DMS 273 (cell line): Measurements from ENCODE around the gene OTX1.

Experiments used
- DNase-seq: peaks from one replicate; lab custom pipeline; 2025; ENCODE audit not compliant: unreplicated experiment; lab: John Stamatoyannopoulos, UW

OTX1 gene

GRCh38 chr2:63046961-63047320 lies 3.7 kb upstream of the OTX1 start:
- no peak for DNase-seq

- peak; percentile 40 for DNase-seq
Measured at GRCh38 chr2:63047321-63048279, 3.0 kb upstream of the OTX1 start.

- DNase-seq: peak; percentile 45
Measured at GRCh38 chr2:63048367-63049171, 2.1 kb upstream of the OTX1 start.

- peak; percentile 55 for DNase-seq
Measured at GRCh38 chr2:63049211-63049969, 1.2 kb upstream of the OTX1 start.

- DNase-seq: no peak
Measured at GRCh38 chr2:63049970-63050333, 678 bp upstream of the OTX1 start.

- DNase-seq: peak; percentile 38
Measured at GRCh38 chr2:63051042-63051794, 588 bp downstream of the OTX1 start.

- no peak for DNase-seq
Measured at GRCh38 chr2:63051795-63052333, 1.2 kb downstream of the OTX1 start.

GRCh38 chr2:63052411-63053080 lies 1.9 kb downstream of the OTX1 start:
- peak; percentile 13 for DNase-seq

- no peak for DNase-seq
Measured at GRCh38 chr2:63053081-63053888, 2.7 kb downstream of the OTX1 start.

- no peak for DNase-seq
Measured at GRCh38 chr2:63053889-63054602, 3.4 kb downstream of the OTX1 start.

- no peak for DNase-seq
Measured at GRCh38 chr2:63054841-63055225, 4.2 kb downstream of the OTX1 start.

GRCh38 chr2:63055226-63056106 lies 4.8 kb downstream of the OTX1 start:
- DNase-seq: no peak

- DNase-seq: no peak
Measured at GRCh38 chr2:63056107-63057050, 5.7 kb downstream of the OTX1 start.

GRCh38 chr2:63057249-63058143 lies 6.9 kb downstream of the OTX1 start:
- no peak for DNase-seq
